ENCODE measurements around the gene DDA1. TPM values are rescaled to one million over a fixed set of nuclear protein-coding genes. Genes with fewer than 3 reads are reported as not detected.
"Not testable (repeated sequence)": the region's sequence is repeated elsewhere in the genome, so short reads cannot be mapped to it uniquely, and the experiment has no call there.

The DDA1 gene
- total RNA-seq, 1 donor from 2014 or later: 21.9 TPM

DNA sequence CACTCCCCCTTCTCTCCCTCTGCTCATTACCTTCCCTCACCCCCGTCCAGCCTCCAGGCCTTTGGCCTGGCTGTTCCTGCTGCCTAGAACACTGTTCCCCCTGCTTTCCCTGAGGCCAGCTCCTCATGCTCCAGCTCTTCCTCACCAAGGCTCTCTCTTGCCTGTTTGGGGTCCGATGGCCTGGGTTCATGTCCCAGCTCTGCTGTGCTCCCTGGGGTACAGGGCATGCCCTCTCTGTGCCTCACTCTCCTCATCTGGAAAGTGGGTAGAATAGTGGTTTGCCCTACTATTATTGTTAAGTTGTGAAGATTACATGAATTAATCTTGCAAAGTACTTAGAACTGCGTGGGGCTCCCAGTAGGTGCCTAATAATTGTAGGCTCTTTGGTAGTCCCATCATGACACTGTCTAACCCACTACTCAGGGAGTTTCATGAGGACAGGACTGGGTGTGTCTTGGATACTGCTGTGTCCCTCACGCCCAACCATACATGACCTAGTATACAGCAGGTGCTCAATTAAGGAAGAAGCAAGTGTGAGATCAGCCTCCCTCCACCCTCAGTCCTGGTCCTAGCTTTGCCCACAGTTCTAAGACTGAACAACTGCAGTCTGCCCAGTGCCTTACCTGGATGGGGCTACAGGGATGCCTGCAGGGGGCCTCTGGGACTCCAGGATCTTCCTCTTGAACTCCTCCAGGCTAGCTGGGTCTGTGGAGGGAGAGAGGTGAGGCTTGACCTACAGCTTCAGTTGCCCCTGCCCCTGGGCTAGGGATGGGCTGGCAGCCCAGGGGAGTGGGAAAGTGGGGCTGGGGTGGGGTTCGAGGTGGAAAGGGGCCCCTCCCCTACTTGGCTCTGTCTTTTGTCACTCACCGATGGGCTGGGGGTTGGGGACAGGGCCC, 50.8 kb downstream of the DDA1 start:
- no peak overlapping the region for H3K27ac Mint-ChIP-seq
- Histone ChIP-seq H3K9ac (no peak overlapping the region), H3K27me3 (no peaks in the 10 kb centered on the region), H4K20me1 (ENCODE audit: low read depth) (no peaks in the 10 kb centered on the region), H3K79me2 (ENCODE audit: low read depth) (no peaks in the 10 kb centered on the region), H2AFZ (replicated peaks) (no peak overlapping the region), H3K4me1 (no peaks in the 10 kb centered on the region), H3F3A (ENCODE audit: low read depth) (no peaks in the 10 kb centered on the region), H3K4me3 (no peak overlapping the region), H3K27ac (no peak overlapping the region), H3K9me3 (ENCODE audit: low read depth) (no peaks in the 10 kb centered on the region), H3K4me2 (no peak overlapping the region), H3K36me3 (no peaks in the 10 kb centered on the region)
- no peaks in the 10 kb centered on the region for H3K36me3 Mint-ChIP-seq
- H3K9me3 Mint-ChIP-seq: no peaks in the 10 kb centered on the region
- H3K4me1 Mint-ChIP-seq: peaks cover 3% of the 10 kb centered on the region
- H3K4me3 Mint-ChIP-seq: peak overlapping the region; percentile 8
- peaks cover 10% of the 10 kb centered on the region for H3K27me3 Mint-ChIP-seq (ENCODE audit: insufficient read depth, low read depth)
- TF ChIP-seq, protein P1, sequence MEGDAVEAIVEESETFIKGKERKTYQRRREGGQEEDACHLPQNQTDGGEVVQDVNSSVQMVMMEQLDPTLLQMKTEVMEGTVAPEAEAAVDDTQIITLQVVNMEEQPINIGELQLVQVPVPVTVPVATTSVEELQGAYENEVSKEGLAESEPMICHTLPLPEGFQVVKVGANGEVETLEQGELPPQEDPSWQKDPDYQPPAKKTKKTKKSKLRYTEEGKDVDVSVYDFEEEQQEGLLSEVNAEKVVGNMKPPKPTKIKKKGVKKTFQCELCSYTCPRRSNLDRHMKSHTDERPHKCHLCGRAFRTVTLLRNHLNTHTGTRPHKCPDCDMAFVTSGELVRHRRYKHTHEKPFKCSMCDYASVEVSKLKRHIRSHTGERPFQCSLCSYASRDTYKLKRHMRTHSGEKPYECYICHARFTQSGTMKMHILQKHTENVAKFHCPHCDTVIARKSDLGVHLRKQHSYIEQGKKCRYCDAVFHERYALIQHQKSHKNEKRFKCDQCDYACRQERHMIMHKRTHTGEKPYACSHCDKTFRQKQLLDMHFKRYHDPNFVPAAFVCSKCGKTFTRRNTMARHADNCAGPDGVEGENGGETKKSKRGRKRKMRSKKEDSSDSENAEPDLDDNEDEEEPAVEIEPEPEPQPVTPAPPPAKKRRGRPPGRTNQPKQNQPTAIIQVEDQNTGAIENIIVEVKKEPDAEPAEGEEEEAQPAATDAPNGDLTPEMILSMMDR (IDR thresholded peaks at IDR 0.05): no peak
- TF ChIP-seq EZH2 (IDR thresholded peaks at IDR 0.05): no peak
- TF ChIP-seq EZH2phosphoT487 (IDR thresholded peaks at IDR 0.05): no peak
- DNase-seq (ENCODE audit: low spot score): no peak

DNA sequence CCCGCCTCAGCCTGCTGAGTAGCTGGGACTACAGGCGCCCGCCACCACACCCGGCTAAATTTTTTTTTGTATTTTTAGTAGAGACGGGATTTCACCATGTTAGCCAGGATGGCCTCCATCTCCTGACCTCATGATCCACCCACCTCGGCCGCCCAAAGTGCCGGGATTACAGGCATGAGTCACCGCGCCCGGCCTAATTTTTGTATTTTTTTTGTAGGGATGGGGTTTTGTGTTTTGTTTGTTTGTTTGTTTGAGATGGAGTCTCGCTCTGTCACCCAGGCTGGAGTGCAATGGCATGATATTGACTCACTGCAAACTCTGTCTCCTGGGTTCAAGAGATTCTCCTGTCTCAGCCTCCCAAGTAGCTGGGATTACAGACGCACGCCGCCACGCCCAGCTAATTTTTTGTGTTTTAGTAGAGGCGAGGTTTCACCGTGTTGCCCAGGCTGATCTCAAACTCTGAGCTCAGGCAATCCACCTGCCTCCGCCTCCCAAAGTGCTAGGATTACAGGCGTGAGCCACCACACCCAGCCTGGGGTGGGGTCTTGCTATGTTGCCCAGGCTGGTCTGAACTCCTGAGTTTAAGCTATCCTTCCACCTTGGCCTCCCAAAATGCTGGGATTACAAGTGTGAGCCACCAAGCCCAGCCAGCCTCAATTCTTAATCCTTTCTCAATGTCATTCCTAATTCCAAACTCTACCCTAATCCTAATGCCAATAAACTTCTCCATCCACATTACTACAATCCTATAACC, 54.7 kb downstream of the DDA1 start:
- peak overlapping the region; percentile 34 for H3K4me3 Mint-ChIP-seq
- H3K27me3 ChIP-seq: not testable (repeated sequence)

GRCh38 chr19:17365361-17365760, 56.0 kb downstream of the DDA1 start:
- Histone ChIP-seq H3K79me2 (ENCODE audit: low read depth) (no peaks in the 10 kb centered on the region), H3K36me3 (no peaks in the 10 kb centered on the region), H2AFZ (replicated peaks) (no peak overlapping the region), H3K27ac (no peak overlapping the region), H3F3A (ENCODE audit: low read depth) (no peaks in the 10 kb centered on the region), H4K20me1 (ENCODE audit: low read depth) (no peaks in the 10 kb centered on the region), H3K9me3 (ENCODE audit: low read depth) (no peaks in the 10 kb centered on the region), H3K4me3 (no peak overlapping the region), H3K4me2 (no peak overlapping the region), H3K4me1 (no peaks in the 10 kb centered on the region), H3K27me3 (no peaks in the 10 kb centered on the region), H3K9ac (no peak overlapping the region)
- no peak for DNase-seq (ENCODE audit: low spot score)
- Mint-ChIP-seq H3K9me3 (peaks cover 2% of the 10 kb centered on the region), H3K27me3 (ENCODE audit: insufficient read depth, low read depth) (peaks cover 12% of the 10 kb centered on the region), H3K27ac (peak overlapping the region; percentile 27), H3K4me3 (no peak overlapping the region), H3K36me3 (no peaks in the 10 kb centered on the region), H3K4me1 (no peaks in the 10 kb centered on the region)
- TF ChIP-seq, protein P1 (IDR thresholded peaks at IDR 0.05): no peak
- TF ChIP-seq EZH2phosphoT487 (IDR thresholded peaks at IDR 0.05) (no peak), EZH2 (IDR thresholded peaks at IDR 0.05) (no peak)

More for the DNA sequence above, 54.7 kb downstream of the DDA1 start:
- H3K27ac ChIP-seq; H4K20me1 ChIP-seq (ENCODE audit: low read depth); H3K36me3 Mint-ChIP-seq; H3K4me3 ChIP-seq; DNase-seq (ENCODE audit: low spot score); H3K79me2 ChIP-seq (ENCODE audit: low read depth); H3K4me2 ChIP-seq; H3K27ac Mint-ChIP-seq; H3K9ac ChIP-seq; H3K36me3 ChIP-seq; H3F3A ChIP-seq (ENCODE audit: low read depth); H3K9me3 Mint-ChIP-seq; H3K4me1 ChIP-seq; H3K9me3 ChIP-seq (ENCODE audit: low read depth); H3K4me1 Mint-ChIP-seq; H2AFZ ChIP-seq (replicated peaks): not testable (repeated sequence)
- peaks cover 12% of the 10 kb centered on the region for H3K27me3 Mint-ChIP-seq (ENCODE audit: insufficient read depth, low read depth)
